GM10266 (cell line): ENCODE results near the gene OR10Z1.

Experiments used
- DNase-seq: peaks from one replicate; pipeline ENCODE4 v3.0.0; 2012; ENCODE audit errors: extremely low spot score
- TF ChIP-seq, protein P1 (sequence below): IDR thresholded peaks from 2 replicates; pipeline ENCODE4 v1.5.1; 2012; ENCODE audit warnings: mild to moderate bottlenecking, low read depth; ENCODE audit not compliant: control insufficient read depth, insufficient read depth; ENCODE audit errors: missing control alignments

The OR10Z1 gene

DNA sequence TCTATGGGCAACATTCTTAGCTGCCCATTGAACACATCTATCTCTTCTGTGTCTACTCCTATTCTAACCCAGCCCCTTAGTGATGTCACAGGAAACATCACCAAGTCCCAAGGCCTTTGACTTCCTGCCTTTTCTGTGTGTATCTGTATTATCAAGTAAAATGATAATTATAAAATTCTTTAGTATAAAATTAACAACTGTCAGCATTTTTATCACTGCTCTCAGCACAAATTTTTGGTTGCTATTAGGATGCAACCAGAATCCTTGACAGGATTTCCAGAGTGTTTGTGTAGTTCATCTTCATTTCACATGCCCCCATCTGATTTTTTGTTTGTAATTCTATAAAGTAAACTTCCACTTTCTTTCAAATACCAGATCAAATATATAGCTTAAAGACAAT is 33.8 kb downstream of the OR10Z1 start:
- TF ChIP-seq, protein P1, sequence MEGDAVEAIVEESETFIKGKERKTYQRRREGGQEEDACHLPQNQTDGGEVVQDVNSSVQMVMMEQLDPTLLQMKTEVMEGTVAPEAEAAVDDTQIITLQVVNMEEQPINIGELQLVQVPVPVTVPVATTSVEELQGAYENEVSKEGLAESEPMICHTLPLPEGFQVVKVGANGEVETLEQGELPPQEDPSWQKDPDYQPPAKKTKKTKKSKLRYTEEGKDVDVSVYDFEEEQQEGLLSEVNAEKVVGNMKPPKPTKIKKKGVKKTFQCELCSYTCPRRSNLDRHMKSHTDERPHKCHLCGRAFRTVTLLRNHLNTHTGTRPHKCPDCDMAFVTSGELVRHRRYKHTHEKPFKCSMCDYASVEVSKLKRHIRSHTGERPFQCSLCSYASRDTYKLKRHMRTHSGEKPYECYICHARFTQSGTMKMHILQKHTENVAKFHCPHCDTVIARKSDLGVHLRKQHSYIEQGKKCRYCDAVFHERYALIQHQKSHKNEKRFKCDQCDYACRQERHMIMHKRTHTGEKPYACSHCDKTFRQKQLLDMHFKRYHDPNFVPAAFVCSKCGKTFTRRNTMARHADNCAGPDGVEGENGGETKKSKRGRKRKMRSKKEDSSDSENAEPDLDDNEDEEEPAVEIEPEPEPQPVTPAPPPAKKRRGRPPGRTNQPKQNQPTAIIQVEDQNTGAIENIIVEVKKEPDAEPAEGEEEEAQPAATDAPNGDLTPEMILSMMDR, result no peak
- DNase-seq, result no peak

- no peak for DNase-seq
- TF ChIP-seq, protein P1, result no peak
These were observed 39.4 kb downstream of the OR10Z1 start for GRCh38 chr1:158644449-158644848.

- TF ChIP-seq, protein P1, result no peak
- no peak for DNase-seq
These were observed 41.4 kb downstream of the OR10Z1 start for GRCh38 chr1:158646465-158646864.

GRCh38 chr1:158649052-158649451 is 44.0 kb downstream of the OR10Z1 start:
- DNase-seq, result no peak
- TF ChIP-seq, protein P1, result no peak

- TF ChIP-seq, protein P1, result no peak
- DNase-seq, result no peak
These were observed 47.8 kb downstream of the OR10Z1 start for GRCh38 chr1:158652721-158653334.

GRCh38 chr1:158654086-158654485 is 49.0 kb downstream of the OR10Z1 start:
- DNase-seq, result no peak
- TF ChIP-seq, protein P1, result no peak

- TF ChIP-seq, protein P1, result no peak
- no peak for DNase-seq
These were observed 49.5 kb downstream of the OR10Z1 start for GRCh38 chr1:158654571-158654970.
